ENCODE data around the gene HAL. TPM values are rescaled to one million over a fixed set of nuclear protein-coding genes. Genes with fewer than 3 reads are reported as not detected.
A peak's percentile ranks its signal among the peaks of the same experiment; 100 is the strongest.

Gene HAL
- total and polyA plus RNA-seq, 2 of the 13 experiments (the other 11 are each of a cell fraction or from before 2014, with no cell fraction given) = 0.89 to 37.8 TPM

DNA sequence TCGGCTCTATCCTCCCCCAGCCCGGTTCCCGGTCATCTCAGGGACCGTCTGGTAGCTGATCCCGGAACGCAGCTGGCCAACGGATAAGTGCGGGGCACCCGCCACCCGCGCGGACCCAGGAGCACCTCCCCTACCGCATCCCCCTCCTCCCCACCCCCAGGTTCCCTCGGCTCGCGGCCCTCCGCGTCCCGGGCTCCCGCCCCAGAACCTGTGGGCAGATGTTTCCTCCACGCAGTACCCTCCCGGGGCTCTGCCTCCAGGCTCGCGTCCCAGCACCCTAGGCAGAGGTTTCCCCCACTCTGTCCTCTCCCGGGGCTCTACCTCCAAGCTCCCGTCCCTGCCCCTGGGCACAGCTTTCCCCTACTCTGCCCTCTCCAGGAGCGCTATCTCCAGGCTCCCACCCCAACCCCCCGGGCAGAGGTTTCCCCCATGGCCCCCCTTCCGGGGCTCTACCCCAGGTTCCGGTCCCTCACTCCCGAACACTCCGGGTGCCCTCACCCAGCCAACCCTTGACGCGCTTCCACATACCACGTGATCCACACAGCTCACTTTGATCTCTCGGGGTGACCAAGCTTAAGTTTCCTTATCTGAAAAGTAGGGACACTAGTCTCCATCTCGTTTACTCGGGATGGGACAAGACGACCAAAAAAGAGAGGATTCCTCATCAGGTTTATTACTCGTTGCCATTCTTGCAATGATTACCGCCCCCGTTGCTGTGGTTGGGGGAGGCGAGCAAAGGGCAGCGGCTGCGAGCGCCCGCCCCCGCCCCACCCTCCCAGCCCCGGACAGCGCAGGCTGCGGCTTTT, 53.4 kb downstream of the HAL start, which contains the start of gene CCDC38 (continued):
- peak; percentile 40 for TF ChIP-seq KMT2A (CRISPR knock-in tag; IDR thresholded peaks at IDR 0.05)
- no peak for TF ChIP-seq ZNF644 (CRISPR knock-in tag; IDR thresholded peaks at IDR 0.05; ENCODE audit: low read depth)
- TF ChIP-seq ZNF558 (CRISPR knock-in tag; IDR thresholded peaks at IDR 0.05; ENCODE audit: borderline replicate concordance) = peak; percentile 86; the same call in 1 of the 2 replicates
- TF ChIP-seq RXRB (CRISPR knock-in tag; IDR thresholded peaks at IDR 0.05; ENCODE audit: borderline replicate concordance) = 0 out of 2 replicates have a peak, but pooled peaks have one; percentile 16
- TF ChIP-seq, protein P1, sequence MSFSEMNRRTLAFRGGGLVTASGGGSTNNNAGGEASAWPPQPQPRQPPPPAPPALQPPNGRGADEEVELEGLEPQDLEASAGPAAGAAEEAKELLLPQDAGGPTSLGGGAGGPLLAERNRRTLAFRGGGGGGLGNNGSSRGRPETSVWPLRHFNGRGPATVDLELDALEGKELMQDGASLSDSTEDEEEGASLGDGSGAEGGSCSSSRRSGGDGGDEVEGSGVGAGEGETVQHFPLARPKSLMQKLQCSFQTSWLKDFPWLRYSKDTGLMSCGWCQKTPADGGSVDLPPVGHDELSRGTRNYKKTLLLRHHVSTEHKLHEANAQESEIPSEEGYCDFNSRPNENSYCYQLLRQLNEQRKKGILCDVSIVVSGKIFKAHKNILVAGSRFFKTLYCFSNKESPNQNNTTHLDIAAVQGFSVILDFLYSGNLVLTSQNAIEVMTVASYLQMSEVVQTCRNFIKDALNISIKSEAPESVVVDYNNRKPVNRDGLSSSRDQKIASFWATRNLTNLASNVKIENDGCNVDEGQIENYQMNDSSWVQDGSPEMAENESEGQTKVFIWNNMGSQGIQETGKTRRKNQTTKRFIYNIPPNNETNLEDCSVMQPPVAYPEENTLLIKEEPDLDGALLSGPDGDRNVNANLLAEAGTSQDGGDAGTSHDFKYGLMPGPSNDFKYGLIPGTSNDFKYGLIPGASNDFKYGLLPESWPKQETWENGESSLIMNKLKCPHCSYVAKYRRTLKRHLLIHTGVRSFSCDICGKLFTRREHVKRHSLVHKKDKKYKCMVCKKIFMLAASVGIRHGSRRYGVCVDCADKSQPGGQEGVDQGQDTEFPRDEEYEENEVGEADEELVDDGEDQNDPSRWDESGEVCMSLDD (CRISPR knock-in tag; IDR thresholded peaks at IDR 0.05; ENCODE audit: borderline replicate concordance) = peak; percentile 84; the same call in 1 of the 2 replicates
- no peak; the same call in 1 of the 2 replicates for TF ChIP-seq SMAD3 (CRISPR knock-in tag; IDR thresholded peaks at IDR 0.05)
- no peak for TF ChIP-seq ZNF570 (CRISPR knock-in tag; IDR thresholded peaks at IDR 0.05; ENCODE audit: borderline replicate concordance)
- peak; percentile 29; the same call in 1 of the 2 replicates for TF ChIP-seq ZNF776 (CRISPR knock-in tag; IDR thresholded peaks at IDR 0.05)
- TF ChIP-seq RFX5 (IDR thresholded peaks at IDR 0.05; ENCODE audit: low read depth, low read length) = no peak
- peak; percentile 76 for TF ChIP-seq HES4 (CRISPR knock-in tag; IDR thresholded peaks at IDR 0.05; ENCODE audit: borderline replicate concordance)
- peak; percentile 65 for TF ChIP-seq PHF20 (CRISPR knock-in tag; IDR thresholded peaks at IDR 0.05)
- no peak for TF ChIP-seq ZBTB39 (CRISPR knock-in tag; IDR thresholded peaks at IDR 0.05)
- peak; percentile 30; the same call in 1 of the 2 replicates for TF ChIP-seq E2F1 (CRISPR knock-in tag; IDR thresholded peaks at IDR 0.05)
- TF ChIP-seq ZNF891 (CRISPR knock-in tag; IDR thresholded peaks at IDR 0.05) = peak; percentile 79; the same call in 1 of the 2 replicates
- TF ChIP-seq RXRA (CRISPR knock-in tag; IDR thresholded peaks at IDR 0.05) = peak; percentile 21; the same call in 1 of the 2 replicates
- TF ChIP-seq ZNF841 (CRISPR knock-in tag; IDR thresholded peaks at IDR 0.05; ENCODE audit: borderline replicate concordance) = 0 out of 2 replicates have a peak, but pooled peaks have one; percentile 52
- no peak for TF ChIP-seq NONO (IDR thresholded peaks at IDR 0.05)
- TF ChIP-seq NONO (CRISPR knock-in tag; conservative IDR thresholded peaks at IDR 0.05) = peak; percentile 7; the same call in 1 of the 2 replicates
- TF ChIP-seq, protein P2, sequence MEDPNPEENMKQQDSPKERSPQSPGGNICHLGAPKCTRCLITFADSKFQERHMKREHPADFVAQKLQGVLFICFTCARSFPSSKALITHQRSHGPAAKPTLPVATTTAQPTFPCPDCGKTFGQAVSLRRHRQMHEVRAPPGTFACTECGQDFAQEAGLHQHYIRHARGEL (CRISPR knock-in tag; IDR thresholded peaks at IDR 0.05) = no peak
- peak; percentile 71; the same call in 1 of the 2 replicates for TF ChIP-seq CBX5 (CRISPR knock-in tag; IDR thresholded peaks at IDR 0.05; ENCODE audit: borderline replicate concordance)
- 0 out of 2 replicates have a peak, but pooled peaks have one; percentile 3 for TF ChIP-seq REL (CRISPR knock-in tag; conservative IDR thresholded peaks at IDR 0.05)
- TF ChIP-seq ZNF556 (CRISPR knock-in tag; IDR thresholded peaks at IDR 0.05; ENCODE audit: borderline replicate concordance) = 0 out of 2 replicates have a peak, but pooled peaks have one; percentile 18
- TF ChIP-seq, protein P3, sequence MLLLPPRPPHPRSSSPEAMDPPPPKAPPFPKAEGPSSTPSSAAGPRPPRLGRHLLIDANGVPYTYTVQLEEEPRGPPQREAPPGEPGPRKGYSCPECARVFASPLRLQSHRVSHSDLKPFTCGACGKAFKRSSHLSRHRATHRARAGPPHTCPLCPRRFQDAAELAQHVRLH (CRISPR knock-in tag; IDR thresholded peaks at IDR 0.05; ENCODE audit: borderline replicate concordance, low read depth) = peak; percentile 20; the same call in 1 of the 2 replicates
- TF ChIP-seq ZNF792 (CRISPR knock-in tag; IDR thresholded peaks at IDR 0.05) = no peak
